ENCODE measurements around the gene EFCAB8.

The EFCAB8 gene

DNA sequence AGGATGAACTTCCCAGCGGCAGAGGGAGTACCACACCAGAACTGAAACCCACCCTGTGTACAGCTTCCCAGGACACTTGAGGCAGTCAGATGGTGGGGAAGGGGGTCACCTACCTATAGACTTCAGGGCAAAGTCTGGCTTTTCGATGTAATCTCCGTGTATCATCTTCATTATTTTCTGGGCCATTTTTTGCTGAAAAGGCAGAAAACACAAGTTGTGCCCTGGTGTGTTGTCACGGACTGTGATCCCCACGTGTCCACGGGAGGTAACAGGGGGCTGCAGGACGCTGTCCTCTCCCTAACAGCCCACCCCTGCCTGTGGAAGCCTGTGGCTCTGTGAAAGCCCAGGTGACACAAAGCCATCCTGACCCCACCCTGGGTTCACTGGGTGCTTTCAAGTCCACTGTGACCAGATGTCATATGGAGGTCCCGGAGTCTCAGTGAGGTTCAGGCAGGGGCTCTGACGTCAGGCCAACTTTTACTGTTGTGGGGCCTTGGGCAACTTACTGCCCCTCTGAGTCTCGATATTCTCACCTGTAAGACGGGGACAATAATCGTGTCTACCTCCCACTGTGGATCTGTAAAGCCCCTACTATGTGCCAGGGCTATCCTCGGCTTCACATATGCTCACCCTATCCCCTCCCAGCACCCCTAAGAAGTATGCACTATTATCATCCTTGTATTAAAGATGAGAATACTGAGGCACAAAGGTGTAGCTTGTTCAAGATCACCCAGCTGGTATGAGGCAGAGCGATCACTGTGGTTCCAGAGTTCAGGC, 131.0 kb downstream of the EFCAB8 start:
- DNase-seq: no peak

DNA sequence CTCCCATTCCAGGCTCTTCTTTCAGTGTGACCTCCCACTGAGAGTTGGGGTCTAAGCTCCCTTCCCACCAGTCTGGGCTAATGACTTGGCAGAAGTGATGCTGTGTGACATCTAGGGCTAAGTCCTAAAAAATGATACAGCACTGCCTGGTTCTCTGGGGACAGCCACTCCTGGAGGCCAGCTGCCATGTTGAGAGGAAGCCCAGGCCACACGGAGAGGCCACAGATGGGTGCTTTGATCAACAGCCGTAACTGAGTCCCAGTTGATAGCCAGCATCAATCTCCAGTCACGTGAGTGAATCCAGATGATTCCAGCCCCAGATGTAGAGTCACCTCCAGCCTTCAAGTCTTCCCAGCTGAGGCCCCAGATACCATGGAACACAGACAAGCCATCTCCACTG, 131.7 kb downstream of the EFCAB8 start:
- no peak for DNase-seq

DNA sequence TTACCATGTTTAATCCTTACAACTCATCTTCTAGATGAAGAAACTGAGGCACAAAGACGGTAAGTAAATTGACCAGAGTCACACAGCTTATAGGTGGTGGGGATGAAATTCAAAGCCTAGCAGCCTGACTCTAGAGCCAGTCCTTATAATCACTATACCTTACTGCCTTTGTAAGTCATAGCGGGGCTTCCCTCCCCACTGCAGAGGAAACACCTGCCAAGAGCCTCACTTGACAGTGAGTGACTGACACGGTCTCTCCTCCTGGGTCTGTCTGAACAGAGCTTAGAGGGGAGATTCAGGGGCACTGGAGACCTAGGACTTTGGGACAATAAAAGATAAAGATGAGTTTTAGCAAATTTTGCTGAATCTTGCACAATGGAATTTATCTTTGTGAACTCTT, 132.7 kb downstream of the EFCAB8 start:
- no peak for DNase-seq

DNA sequence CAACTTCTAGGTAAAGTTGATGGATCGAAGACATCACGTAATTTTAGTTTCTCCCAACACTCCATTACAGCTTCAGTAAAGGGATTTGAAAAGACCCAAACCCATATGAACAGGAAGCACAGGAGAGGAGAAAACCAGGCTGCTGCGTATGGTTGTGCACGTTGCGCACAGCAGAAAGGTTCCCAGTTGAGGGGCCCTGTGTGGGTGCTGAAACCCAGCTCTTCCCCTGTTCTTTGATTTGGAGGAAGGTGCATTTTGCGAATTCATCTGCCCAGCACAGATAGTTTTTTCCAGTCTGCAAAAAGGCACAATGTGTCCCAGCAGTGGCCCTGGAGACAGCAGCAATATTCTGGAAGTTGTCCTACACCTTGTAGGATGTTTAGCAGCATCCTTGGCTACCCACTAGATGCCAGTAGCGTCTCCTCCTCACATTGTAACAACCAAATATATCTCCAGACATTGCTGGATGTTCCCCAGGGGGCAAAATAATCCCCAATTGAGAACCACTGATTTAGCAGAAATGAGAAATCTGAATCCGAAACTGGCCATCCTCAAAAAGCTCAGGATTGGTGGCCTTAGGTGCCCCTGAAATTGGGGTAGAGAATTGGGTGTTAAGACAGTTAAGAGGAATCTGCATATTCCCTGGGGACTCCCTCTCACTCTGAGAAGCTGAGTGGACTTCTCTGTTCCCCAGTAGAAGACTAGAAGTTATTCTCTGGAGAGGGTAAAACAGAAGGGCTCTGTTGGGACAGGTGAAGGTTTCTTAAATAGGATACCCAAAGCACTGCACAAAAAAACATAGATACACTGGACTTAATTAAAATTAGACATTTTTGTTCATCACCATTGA, 133.3 kb downstream of the EFCAB8 start:
- no peak for DNase-seq

DNA sequence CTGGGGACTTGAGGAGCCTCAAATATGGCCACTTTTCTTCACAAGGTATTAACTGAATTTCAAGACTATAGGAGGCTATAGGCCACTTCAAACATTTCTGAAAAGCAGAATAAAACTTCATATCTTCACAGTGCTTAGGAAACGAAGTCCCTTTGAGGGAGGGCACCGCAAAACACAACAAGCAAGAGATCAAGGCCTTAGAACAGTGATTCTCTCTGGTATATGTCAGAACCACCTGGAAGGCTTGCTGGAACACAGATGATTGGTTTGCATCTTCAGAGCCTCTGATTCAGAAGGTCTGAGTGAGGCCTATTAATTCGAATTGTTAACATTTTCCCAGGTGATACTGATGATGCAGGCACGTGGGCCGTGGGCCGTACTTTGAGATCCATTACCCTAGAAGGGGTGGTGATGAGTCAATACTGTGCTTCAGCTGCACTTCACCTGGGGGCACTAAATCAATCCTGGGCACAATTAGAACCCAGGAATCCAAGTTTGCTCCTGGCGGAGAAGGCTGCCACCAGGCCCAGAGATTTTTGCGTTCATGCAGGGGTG, 134.8 kb downstream of the EFCAB8 start:
- no peak for DNase-seq

DNA sequence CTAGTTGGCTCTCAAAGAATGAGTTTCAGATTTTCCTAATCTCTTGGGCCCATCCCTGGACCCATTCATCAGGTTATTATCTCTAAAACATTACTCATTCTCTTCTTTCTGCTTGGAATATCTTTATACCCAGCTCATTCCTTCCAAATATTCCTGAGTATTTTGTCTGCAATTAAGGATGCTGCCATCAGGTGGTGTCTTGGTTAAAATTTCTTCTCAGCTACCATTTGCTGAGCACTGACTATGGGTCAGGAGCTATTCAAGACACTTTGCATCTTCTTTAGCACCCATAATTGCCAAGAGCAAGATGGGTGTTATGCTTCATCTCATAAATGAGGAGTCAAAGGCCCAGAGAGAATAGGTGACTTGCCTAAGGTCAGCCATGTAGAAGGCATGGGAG, 137.1 kb downstream of the EFCAB8 start:
- no peak for DNase-seq

DNA sequence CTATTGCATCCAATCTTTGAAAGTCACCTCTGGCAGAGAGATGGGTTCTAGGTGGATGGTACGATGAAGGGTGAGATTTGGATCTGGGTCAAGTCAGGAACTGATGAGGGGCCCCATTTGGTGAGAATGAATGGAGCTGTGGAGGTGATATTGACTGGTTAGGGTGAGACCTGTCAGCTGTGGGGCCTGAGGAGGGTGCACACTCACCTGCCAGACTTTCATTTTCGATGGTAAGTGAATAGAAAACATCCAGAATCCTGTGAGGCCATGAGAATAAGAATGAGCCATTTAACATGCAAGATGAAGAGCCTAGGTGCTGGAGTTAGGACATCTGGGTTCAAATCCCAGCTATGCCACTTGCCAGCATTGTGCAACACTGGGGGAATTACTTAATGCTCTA, 138.7 kb downstream of the EFCAB8 start:
- DNase-seq: no peak

DNA sequence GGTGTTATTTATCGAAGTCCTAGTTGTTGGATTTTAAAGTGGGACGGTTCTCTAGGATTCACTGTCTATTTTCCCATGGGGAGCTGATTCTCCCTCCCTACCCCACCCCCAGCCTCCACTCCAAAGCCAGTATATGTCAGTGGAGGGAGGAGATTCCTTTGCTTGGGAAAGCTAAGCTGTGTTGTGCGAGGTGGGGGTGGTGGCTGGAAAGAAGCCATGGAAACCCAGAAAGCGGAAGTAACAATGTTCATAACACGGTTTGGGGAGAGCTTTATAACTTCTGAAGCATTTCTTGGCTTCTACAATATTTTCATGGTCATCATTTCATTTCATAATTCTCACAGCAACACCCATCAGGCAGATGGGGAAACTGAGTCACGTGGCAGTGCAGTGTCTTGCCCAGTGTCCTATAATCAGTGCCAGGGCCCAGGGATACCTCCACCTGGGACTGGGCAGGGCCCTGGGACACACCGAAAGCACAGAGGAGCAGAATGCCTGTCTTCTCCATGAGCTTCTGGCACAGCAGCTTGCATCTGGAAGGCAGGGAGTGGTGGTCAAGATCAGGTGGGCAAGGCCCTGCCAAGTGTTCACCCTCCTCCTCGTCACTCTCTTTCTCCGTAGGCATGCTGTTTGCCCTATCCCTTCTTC, 141.0 kb downstream of the EFCAB8 start:
- DNase-seq: no peak

DNA sequence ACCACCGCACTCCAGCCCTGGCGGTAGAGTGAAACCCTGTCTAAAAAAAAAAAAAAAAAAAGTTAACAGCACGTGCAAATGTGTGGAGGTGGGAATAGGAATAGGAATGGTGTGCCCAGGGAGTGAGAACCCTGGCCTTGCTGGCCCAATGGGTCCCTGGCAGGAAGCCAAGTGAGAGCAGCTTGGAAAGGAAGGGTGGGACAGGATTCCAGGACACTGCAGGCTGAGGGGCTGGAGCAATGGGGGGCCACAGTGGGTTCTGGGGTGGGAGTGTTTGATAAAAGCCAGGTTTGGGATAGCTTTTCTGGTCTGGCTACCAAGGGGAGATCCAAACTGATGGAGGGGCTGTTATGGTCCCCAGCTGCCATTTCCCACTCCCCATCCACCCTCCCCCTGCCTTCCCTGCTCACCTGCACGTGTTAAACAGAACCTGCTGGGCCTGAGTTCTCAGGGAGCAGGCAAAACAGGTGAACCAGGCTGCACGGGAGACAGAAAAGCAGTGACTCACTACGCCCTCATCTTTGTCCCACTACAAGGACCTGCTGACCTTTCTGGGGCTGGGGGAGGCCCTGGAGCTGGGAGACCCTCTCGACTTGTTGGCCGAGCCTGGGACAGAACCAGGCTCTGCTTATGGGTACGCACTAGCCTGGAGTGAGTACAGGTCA, 142.2 kb downstream of the EFCAB8 start:
- DNase-seq: no peak

DNA sequence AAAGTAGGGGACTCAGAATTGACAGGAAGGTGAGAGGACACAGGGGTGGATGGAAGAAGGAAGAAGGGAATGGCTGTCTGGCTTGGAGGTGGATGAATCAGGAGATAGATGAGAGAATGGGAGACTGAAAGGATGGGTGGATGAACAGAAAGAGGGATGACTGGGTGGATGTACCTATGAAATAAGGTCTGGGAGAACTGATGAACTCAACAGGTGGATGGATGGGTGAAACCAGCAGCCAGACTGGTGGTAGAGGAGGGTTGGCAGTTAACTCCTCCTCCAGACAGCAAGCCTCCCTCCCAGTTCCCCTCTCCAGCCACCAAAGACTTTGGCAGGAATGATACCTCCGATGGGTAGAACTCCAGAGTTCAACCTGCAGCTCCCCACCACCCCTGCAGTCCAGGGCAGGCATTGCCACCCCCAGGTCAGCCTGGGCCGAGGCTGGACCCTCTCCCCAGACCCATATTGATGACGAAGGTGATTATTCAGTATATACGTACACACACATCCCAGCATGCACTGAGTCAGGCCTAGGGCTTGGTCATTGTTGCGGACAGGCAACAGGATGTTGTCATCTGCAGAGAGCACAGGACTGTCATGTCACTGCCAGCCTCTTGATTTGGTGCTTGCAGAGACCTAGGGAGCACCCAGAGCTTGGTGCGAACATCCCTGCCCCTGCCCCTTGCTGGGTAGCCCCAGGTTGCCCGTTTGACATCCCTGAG, 143.5 kb downstream of the EFCAB8 start:
- DNase-seq: no peak

DNA sequence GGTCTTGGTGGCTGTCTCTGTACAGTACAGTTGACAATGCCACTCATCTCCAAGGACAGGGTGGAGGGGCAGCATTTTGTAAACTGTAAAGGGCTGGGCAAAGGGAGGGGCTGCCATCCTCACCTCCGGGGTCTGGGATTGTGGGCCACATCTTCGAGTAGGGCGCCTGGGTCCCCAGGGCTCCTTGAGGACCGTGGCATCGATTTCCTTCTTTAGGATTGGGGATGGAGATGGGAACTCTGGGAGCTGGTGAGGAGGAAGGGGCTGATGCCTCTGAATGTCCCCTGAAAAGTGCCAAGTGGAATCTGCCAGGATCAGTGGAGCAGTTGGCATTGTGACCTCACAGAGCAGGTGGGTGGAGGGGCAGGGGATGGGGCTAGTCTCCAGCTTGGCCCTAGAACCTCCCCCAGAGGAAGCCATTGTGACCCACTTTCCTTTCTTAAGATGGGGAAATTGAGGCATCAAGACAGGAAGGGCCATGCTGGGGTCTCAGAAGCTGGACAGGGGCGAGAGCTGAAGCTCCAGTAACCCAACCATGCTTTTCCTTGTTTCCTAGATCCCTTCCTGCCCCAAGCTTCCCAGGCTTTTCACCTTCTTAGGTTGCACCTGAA, 145.5 kb downstream of the EFCAB8 start, which contains the start of gene SUN5:
Gene SUN5, minus strand, starts transcription at position 293 of the 611 bp plus-strand sequence. Its CDS starts 93 bp downstream, at position 200.
- no peak for DNase-seq

DNA sequence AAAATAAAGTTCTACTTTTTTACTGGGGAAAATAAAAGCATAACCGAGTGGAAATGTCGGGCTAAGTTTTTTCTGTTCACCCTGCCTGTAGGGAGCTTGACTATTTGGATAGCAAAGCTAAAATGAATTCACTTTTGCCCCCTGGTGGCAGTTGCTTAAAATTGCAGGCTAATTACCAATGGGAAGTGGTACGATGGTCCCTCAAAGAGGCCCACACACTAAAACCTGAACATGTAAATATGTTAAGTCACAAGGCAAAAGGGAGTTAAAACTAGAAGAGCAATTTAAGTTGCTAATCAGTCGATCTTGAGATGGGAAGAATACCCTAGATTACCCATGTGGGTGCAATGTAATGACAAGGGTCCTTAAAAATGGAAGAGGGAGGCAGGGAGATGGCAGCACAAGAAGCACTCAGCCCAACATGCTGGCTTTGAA, 146.4 kb downstream of the EFCAB8 start:
- DNase-seq: no peak

DNA sequence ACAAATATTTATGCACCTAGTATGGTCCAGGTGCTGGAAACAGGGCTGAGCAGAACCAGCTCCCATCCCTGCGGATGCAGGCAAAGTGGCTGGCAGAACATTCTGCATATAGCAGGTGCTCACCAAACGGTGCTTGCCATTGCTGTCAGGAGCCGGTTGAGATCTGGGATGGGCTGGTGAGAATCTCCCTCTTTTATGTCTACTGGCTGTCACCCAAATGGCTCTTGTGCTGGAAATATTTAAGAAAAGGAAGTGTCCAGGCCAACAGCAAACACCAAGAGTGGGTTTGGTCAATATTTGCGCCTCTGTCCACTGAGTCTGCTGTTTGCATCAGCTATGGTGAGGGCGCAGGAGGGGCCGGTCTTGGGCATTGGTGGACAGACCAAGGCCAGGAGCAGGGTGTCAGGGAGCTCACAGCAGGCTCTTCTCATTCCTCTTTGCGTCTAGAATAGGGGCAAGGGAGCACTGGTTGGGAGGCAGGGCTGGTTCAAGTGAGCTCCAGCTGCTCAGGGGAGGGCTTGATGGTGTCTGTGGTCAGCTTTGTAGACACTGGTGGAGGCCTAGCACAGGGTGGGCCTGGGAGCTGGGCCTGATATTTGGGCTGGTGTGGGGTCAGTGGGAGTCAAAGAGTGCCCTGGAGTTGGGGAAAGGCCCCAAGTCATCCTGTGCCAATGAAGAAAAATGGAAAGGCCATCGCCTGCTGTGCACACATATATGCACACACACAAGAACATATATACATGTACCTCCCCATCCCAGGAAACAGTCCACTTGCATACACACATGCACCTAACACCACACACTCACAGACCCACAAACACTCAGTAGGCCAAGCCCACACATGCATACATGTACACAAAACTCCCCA, 147.4 kb downstream of the EFCAB8 start:
- no peak for DNase-seq

DNA sequence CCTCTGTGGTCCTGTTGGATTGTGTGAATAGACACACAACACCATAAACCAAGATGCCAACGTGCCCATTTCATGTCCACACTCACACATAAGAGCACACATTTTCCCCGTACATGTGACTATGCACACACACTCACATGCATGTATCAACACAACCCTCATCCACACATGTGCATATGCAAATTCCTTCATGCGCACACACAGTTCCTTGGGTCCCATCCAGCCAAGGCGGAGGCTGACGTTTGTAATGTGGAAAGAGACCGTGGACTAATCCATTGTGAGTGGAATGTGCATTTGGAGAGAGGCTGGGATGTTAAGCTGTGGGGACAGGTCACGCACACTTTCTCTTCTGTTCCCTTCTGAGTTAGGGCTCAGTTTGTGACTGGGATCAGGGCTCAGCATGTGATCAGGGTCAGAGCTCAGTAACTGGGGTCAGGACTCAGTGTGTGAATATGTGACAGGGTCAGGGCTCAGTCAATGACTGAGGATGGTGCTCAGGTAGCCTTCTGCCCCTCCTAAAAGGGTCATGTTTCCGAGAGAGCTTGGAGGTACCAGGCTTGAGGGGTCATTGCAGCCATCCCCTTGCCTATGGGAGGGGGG, 148.2 kb downstream of the EFCAB8 start:
- no peak for DNase-seq

DNA sequence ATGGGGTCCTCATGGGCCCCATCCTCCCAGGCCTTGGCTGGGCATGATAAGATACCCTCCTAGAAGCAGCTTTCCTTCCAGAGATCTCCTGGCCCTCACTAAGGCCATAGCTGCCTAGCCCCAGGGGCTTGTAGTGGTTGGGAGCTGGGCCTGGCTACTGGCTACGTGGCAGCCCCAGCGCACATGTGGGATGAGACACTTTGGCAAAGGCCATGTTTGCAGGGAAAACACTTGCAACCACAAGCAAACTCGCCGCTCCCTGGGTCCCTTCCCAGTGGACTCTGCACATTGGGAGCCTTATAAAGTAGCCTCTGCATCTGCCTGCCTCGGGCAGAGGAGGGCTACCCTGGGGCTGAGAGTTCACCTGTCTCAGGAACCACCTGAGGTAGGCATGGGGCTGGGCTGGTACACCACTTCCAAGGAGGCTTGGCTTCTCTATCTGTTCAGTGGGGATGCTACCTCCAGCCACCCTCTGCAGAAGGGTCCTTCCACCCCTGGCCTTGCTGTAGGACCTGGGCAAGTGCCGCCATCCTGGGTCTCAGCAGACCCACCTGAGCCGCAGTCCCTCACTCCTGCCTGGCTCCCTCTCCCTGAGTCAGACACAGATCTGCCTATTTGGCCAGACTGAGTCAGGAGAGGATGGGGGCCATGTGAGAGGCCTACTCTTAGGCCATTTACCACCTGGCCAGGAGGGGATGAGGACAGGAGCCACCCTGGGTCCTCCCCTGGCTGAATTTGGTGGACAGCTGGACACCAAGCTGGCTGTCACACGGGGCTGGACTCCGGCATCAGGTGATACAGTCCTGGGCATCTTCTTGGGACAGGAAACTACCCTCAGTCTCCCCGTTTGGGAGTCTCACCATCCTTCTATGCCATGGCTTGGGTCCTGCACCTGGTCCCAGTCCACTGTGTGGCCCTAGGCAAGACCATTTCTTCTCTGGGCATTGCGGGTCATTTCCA, 148.9 kb downstream of the EFCAB8 start, which contains the start of gene BPIFB2:
Gene BPIFB2, plus strand, starts transcription at position 329 of the 960 bp plus-strand sequence. CDS start 871 bp downstream, outside the sequence.
- DNase-seq: no peak

DNA sequence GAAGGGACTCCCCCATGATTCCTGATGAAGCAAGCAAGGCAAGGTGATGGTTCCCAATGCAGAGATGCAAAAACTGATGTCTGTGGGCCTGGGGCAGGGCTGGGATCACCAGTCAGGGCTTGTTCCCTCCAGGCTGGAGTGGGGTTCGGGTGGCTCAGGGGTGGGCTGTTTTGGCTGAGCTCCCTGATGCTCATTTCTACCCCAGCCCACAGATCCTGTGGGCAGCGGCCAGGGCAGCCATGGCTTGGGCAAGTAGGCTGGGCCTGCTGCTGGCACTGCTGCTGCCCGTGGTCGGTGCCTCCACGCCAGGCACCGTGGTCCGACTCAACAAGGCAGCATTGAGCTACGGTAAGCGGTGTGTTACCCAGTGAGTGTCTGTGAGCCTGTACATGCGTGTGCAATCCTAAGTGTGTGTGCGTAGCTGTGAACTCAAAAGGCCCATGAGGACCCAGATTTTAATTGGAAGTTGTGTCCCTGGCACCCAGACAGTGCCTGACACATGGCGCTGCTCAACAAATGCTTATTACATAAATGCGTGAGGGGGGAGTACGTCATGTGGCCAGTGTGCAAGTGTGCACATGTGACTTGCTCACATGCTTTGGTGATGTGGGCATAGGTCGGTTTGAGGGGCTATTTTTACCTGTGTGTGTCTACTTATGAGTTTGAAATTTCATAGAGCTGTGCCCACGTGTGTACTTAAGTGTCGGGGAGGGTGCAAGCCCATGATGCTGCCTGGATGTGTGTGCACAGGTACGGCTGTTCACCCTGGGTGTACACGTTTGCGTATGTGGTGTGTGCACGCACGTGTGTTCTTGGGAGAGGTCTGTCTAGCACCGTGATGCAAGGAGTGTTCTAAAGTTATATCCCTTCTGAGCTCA, 149.9 kb downstream of the EFCAB8 start:
- no peak for DNase-seq
